HG03520 (cell line): Measurements from ENCODE around the gene NDUFB3.
"Not testable (repeated sequence)": the region's sequence is repeated elsewhere in the genome, so short reads cannot be mapped to it uniquely, and the experiment has no call there.

Source experiments
- ATAC-seq: cut with Tn5 transposase; IDR thresholded peaks from one replicate; pipeline ENCODE4 v1.9.1; 2021; ENCODE audit warnings: mild to moderate bottlenecking, moderate library complexity; ENCODE audit not compliant: unreplicated experiment

The NDUFB3 gene

DNA sequence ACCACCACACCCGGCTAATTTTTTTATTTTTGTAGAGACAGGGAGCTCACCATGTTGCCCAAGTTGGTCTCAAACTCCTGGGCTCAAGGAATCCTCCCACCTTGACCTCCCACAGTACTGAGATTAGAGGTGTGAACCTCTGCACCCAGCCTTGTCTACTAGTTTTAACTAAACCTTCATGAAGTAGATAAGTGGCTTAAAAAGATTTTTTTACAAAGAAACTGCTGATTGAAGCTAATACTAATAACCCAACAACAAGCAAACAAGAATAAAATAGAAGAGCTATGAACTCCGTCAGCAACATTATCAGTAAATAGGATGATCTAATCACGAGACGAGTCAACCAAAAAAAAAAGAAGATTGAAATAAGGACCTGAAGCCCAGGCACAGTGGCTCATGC is 18.8 kb downstream of the NDUFB3 start:
- ATAC-seq = no peak

DNA sequence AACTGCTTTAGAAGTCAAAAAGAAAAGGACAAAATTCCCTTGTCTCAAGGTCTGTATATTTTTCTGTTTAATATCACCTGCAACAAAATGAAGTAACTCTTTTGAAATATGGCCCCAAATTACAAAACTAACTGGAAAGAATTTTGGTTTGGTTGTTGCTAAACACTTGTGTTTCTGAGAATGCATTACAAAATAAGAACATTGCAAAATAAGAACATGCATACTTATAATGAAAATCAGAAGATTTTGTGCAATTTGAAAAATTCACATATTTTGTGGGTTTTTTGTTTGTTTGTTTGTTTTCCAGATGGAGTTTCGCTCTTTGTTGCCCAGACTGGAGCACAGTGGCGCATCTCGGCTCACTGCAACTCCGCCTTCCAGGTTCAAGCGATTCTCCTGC is 21.8 kb downstream of the NDUFB3 start:
- no peak for ATAC-seq

DNA sequence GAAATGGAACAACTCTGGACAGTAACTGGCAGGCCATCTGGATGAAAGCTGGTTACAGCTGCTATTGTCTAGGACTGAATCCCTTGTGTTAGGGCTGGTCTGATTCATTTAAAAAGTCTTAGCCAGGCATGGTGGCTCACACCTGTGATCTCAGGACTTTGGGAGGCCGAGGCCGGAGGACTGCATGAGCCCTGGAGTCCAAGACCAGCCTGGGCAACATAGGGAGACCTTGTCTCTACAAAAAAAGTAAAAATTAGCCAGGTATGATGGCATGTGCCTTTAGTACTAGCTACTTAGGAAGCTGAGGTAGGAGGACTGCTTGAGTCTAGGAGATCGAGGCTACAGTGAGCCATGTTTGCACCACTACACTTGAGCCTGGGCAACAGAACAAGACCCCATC is 28.7 kb downstream of the NDUFB3 start:
- ATAC-seq = no peak

DNA sequence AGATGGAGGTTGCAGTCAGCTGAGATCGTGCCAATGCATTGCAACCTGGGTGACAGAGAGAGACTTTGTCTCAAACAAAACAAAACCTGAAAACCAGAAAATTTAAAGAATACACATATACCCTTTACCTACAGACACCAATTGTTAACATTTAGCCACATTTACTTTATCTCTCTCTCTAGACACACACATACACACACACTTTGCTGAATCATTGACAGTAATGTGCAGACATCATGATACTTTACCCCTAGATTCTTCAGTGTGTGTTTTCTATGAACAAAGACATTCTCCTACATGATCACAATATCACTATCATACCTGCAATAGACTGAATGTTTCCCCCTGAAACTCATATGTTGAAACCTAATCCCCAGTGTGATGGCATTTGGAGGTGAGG is 34.0 kb downstream of the NDUFB3 start:
- ATAC-seq = no peak

DNA sequence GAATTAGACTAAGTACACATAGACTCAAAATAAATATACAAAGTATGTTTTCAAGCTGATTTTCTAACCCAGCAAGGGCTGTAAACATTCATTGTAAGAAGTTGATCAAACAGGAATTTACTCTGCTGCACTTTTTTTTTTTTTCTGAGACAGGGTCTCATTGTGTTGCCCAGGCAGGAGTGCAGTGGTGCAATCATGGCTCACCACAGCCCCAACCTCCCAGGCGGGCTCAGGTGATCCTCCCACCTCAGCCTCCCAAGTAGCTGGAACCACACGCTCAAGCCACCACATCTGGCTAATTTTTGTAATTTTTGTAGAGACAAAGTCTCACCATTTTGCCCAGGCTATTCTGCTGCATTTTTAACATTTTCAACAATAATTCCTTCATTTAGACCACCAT is 35.8 kb downstream of the NDUFB3 start:
- no peak for ATAC-seq

DNA sequence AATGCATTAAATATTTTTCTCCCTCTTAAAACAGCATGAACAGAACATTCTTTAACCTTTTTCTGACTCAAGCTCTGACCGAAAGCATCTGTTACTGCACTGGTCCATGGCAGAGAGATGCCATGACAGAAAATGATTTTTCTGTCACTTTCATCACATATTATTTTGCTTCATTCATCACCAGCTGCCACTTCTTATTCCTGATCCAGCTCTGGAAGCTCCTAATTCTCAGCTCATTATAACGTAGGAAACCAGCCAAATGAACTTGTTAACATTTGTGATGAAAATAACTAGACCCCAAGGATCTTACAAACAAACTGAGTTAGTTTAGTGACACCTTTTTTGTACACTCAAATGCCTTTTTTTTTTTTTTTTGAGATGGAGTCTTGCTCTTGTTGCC is 36.5 kb downstream of the NDUFB3 start:
- no peak for ATAC-seq

DNA sequence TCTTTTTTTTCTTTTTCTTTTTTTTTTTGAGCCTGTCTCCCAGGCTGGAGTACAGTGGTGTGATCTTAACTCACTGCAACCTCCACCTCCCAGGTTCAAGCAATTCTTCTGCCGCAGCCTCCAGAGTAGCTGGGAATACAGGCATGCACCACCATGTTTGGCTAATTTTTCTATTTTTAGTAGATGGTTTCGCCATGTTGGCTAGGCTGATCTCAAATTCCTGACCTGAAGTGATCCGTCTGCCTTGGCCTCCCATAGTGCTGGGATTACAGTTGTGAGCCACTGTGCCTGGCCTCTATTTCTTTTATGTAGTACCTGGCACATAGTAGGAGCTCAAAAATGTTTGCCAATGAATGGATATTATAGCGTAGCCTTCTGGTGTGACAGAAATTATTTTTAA is 37.4 kb downstream of the NDUFB3 start:
- no peak for ATAC-seq

DNA sequence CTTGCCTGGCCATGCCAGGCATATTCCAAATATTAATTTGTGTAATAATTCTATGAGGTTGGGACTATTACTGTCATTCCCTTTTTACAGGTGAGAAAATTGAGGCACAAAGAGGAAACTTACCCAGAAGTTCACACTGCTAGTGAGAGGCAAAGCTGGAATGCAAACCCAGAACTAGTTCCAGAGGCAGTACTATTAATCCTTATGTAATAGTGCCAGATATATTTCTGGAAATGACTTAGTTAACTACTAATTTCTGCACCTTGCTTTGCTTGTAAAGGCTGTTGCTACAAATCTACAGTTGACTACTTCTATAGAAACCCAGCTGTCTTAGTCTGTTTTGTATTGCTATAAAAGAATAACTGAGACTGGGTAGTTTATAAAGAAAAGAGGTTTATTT is 38.8 kb downstream of the NDUFB3 start:
- no peak for ATAC-seq

DNA sequence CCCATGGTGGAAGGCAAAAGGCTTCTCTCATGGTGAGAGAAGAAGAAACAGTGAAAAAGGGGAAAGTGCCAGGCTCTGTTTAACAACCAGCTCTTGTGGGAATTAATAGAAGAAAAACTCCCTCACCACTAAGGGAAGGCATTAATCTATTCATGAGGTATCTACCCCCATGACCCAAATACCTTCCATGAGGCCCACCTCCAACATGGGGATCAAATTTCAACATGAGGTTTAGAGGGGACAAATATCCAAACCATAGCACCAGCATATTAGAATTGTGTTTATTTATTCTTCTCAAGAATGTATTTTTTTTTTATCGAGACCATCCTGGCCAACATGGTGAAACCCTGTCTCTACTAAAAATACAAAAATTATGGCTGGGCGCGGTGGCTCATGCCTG is 39.3 kb downstream of the NDUFB3 start:
- no peak for ATAC-seq

DNA sequence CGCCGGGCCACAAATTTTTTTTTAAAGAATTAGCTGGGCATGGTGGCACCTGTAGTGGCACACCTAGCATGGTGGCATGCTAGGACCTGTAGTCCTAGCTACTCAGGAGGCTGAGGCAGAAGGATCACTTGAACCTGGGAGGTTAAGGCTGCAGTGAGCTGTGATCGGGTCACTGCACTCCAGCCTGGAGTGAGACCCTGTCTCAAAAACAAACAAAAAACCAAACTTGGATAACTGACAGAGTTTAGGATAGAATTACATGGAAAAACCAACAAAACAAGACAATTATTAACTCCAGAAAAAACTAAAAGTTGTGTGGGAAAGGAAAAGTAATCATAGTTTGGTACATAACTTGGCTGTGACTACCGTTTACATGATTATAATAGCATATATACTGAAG is 42.5 kb downstream of the NDUFB3 start:
- no peak for ATAC-seq

DNA sequence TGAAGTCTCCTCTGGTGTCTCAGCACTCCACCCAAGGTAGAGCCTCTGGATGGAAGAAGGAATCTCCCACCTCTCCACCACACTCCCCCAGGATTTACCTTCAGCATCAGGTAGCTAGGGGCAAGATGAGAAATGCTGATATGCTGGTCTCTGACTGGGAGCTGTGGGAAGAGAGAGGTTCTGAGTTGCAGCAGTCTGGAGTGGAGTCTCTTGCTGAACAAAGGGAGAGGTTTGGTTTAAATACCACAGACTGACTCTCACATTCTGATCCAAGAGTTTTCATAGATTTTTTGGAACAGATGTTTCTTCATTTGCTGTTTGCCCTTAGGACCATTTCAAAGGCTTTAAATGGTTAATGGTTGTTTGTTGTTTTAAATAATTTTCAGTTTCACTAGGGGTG is 43.0 kb downstream of the NDUFB3 start:
- ATAC-seq = no peak

DNA sequence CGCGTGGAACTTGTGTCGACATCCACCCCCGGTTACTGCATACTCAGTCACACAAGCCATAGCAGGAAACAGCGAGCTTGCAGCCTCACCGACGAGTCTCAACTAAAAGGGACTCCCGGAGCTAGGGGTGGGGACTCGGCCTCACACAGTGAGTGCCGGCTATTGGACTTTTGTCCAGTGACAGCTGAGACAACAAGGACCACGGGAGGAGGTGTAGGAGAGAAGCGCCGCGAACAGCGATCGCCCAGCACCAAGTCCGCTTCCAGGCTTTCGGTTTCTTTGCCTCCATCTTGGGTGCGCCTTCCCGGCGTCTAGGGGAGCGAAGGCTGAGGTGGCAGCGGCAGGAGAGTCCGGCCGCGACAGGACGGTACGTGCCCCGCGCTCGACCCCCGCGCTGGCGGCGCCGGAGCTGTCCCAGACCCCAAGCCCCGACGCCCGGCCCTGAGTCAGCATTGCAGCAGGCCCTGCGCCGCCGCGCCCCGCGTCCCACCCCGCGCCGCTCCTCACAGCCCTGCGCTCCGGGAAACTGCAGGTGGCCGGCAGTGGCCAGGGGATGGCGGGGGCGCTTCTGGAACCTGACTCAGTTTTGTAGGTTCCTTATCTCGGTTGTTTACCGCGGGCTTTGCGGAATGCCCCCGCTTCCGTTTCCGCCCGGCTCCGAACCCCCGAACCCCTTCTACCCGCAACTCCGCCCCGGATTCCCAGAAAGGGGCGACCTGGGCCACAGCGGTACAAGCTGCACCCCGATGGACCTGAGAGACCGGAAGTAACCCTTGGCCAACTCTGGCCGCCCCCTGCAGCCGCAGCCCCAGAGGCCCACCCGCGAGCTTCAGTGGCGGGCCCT is 44.5 kb downstream of the NDUFB3 start, which contains the start of gene CFLAR:
CFLAR (plus strand) TSS at position 50 of the 844 bp plus-strand sequence. CDS start 13,702 bp downstream, outside the sequence.
- peak; percentile 39 for ATAC-seq

DNA sequence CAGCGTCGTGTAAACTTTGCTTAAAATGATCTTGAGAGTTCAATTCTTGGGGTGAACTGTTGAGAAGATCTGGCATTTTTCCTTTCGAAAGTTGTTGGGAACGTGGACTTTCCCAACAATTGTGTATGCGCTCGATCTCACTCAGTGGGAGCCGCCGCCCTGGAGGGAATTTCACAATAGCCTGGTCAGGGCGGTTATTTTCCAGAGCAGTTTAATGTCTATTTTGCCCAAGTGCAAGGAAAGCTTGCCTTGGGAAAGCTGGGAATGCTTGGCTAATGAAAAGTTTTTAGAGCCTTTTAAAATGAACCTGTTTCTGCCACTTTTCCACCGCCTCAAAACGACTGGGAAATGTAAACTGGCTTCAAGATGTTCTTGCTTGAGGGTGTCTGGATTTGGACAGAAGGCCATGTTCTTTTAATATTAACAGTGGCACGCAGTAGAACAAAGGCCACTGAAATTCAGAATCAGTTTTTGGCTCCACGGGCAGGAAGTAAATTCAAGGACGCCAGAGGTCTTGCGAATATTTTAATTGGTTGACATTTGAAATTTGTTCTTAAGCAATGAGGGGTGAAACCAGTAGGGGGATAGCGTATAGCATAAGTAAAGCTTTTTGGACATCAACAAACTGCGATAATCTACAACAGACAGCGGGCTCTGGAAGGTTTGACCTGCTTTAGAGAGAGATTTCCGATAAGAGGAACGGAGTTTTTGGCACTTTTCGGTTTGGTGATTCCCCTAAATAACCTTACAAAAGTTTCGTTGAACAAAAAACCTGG is 45.3 kb downstream of the NDUFB3 start:
- no peak for ATAC-seq

DNA sequence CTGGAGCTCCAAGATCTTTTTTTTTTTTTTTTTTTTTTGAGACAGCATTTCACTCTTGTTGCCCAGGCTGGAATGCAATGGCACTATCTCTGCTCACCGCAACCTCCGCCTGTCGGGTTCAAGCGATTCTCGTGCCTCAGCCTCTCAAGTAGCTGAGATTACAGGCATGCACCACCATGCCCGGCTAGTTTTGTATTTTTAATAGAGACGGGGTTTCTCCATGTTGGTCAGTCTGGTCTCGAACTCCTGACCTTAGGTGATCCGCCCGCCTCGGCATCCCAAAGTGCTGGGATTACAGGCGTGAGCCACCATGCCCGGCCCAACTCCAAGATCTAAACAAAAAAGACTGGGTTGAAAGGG is 45.9 kb downstream of the NDUFB3 start:
- not testable (repeated sequence) for ATAC-seq

DNA sequence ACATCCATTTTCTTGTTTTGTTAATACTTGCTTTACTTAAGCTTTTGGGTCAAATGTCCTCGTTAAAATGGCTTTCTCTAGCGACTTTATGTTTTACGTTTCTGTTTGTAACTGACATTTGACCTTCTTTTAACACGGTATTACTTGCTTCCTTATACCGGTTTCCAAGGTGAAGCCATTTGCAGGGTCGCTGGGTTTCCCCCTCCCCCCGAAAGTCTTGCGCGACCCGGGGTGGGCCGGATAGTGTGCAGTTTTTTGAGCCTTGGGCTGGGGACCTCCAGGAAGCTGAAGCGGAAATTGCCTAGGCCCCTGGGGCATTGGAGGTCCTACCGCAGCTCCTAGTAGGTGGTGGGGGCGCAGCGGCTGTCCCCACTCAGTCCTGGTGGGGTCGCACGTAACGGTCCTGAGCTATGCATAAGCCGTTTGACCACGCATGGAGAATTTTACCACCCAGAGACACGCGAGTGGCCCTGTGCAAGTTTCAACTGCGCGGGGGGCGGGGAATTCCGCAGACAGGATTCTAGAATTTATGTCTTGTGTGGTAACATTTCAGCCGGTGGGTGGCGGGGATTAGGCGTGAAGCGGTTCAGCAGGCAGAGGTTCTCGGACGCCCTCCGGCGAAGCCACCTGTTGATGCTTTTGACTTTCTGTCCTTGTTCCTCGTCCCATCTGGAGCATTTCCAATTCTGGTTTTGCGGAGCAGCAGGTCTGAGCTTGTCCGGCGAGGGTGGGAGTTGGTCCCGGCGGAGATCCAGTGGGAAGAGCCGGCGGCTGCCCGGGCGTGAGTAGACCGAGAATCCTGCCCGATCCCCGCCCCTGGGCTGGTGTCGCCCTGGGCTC is 46.5 kb downstream of the NDUFB3 start:
- peak; percentile 36 for ATAC-seq

DNA sequence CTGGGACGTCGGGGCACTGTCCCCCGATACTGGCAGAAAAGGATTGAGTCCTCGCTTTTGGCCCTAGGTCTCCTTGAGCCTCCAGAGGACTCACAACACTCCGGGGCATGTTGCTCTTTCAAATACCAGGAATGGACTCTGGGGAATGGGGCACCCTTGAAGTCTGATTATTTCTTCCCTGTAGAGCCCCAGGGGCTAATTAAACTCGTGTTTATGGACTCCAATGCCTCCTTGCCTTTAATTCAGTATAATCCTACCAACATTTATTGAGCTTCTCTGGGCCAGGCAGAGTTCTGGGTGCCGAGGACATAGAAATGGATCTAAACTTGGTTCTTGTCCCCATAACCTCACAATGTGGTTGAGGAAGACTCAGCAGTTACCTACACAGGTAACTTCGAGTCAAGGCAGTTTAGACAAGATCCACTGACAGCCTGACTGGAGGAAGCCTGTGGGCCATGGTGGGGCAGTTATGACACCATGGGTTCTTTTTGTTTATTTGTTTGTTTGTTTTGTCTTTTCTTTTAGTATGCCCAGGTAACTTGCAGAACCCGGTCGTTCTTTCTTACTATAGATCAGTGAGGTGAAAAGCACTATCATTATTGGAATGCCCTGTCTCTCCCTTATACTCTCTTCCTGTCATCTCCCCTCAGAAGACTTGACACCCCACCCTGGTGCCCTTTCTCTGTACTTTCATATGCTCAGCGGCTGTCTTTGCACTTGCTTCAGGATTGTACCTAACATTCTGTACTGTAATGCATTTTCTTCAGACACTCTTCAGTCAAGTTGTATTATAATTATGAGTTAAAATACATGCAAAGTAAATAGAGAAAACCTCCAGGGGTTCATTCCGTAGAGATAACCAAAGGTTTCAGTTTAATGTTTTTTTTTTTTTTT is 47.4 kb downstream of the NDUFB3 start:
- ATAC-seq = peak; percentile 3

DNA sequence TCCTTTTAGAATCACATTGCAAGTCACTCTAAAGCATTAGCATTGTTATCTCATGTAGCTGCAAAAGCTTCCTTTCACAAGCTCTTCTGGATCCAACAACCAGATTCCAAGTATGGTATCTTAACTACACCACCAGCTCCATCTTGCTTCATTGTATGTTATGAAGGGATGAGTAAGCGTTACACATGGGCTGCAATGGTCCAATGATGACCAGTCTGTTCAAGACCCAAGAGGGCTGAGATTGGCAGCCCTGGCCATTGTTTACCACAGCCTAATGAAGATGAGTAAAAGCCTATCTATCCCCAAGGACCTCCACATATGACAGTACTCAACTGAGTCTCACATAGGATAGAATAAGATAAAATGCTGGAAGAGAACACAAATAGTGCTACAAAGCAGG is 50.5 kb downstream of the NDUFB3 start:
- ATAC-seq = no peak

DNA sequence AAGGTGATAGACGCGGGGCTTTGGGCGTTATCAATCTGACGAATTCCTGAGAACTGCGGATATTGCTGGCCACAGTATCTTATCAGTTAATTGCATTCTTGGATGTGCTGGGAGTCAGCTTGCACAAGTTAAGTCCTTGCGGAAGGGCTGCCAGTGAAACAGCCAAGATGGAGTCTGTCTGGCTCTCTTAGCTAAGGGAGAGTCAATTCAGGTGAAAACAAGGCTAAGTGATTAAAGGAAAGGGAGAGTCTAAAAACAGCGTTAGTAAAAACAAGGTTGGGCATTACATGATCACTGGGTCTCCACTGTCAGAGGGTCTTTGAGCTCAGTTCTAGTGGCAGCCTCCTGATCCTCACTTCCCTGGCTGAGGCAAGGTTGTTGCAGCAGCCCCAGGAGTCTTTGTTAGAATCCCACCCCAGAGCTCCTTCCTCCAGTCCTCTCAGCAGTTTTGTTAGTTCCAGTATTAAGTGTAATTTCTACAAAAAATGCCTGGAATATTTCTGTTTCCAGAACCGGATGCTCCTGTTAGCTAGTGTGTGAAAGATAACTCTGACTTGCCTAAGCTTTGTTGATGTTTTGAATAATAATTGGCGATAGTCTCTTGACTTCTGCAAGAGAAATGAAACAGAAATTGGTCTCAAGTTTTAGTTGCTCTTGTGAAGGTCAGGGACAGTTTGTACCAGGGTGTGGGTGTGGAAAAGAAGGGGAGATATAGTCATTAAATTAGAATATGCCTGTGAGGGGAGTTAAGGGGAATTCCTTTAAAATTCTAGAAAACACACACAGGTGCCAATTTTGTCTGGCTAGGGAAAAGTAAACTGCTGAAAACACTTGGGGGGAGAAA is 54.7 kb downstream of the NDUFB3 start:
- no peak for ATAC-seq

DNA sequence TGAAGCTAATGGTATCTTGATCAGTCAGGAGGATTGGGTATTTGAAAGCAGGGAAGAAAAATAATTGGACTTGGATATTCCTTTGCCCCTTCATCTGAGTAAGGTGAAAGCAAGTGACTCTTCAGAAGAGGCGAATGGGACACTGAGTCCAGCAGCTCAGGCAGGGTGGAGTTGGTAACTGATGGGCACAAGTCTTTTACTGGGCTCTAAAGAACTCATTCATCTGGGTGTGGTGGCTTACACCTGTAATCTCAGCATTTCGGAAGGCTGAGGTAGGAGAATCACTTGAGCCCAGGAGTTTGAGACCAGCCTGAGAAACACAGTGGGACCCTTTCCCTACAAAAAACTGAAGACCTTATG is 55.3 kb downstream of the NDUFB3 start:
- ATAC-seq = no peak

DNA sequence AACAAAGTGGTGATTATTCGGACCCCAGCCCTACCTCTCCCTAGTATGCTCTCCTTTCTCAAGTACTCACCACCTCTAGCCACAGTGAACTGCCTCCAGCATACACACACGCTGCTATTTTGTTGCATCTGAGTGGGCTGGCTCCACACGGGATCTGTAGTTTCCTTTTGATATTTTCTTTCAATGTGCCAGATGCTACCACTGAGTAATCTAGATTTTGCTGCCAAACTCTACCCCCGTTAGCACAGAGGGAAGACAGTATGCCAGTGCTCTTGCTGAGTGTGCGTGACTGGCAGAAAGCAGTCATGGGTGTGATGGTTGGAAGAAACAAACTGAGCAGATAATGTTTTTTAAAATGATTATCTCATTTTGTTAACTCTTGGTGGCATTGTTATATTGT is 55.8 kb downstream of the NDUFB3 start:
- ATAC-seq = no peak
